Measurements from ENCODE around the gene PICALM. TPM values are rescaled to one million over a fixed set of nuclear protein-coding genes. Genes with fewer than 3 reads are reported as not detected.

Gene PICALM
- total and polyA plus RNA-seq, 2 of the 4 experiments (the other 2 are of a cell fraction), result 235 to 453 TPM

- ChIA-PET CTCF (no interaction called here), POLR2A (ENCODE audit: unreplicated experiment) (no interaction called here)
- no peak overlapping the region for H3K4ac ChIP-seq (ENCODE audit: low read depth, low read length)
- no peaks in the 10 kb centered on the region for H3K27me3 ChIP-seq (ENCODE audit: control insufficient read depth, insufficient read depth, low read length)
- H3K36me3 ChIP-seq (ENCODE audit: control insufficient read depth, insufficient read depth, low read length), result no peaks in the 10 kb centered on the region
- dilution Hi-C loops (cut with HindIII; ENCODE audit: low sequenced_read_pairs, unreplicated experiment) (no loop called here), in situ Hi-C loops (cut with MboI; ENCODE audit: low sequenced_read_pairs) (no loop called here), intact Hi-C loops (cut with micrococcal nuclease) (loop anchor here (10.0 kb wide), 1 partner anchor 207 kb away; the partner anchor contains the start of gene CCDC83)
- no peak overlapping the region for H2AK9ac ChIP-seq (replicated peaks; ENCODE audit: low read depth, low read length, poor library complexity)
- no peak for TF ChIP-seq FOS (IDR thresholded peaks at IDR 0.05; ENCODE audit: low read depth, low read length)
- TF ChIP-seq NFE2L2 (IDR thresholded peaks at IDR 0.05; ENCODE audit: low read depth, low read length), result no peak
- TF ChIP-seq POLR2A (IDR thresholded peaks at IDR 0.05; ENCODE audit: low read depth, low read length), result no peak
- no peak for TF ChIP-seq MAFK (IDR thresholded peaks at IDR 0.05; ENCODE audit: low read depth, low read length)
- no peak for TF ChIP-seq MXI1 (IDR thresholded peaks at IDR 0.05; ENCODE audit: borderline replicate concordance, low read depth, low read length)
- TF ChIP-seq BHLHE40 (IDR thresholded peaks at IDR 0.05; ENCODE audit: low read depth, low read length), result no peak
- no peak for TF ChIP-seq RCOR1 (IDR thresholded peaks at IDR 0.05; ENCODE audit: insufficient replicate concordance, low read length)
- no peak for TF ChIP-seq RAD21 (IDR thresholded peaks at IDR 0.05; ENCODE audit: low read length)
- no peak for TF ChIP-seq ELK1 (IDR thresholded peaks at IDR 0.05; ENCODE audit: borderline replicate concordance, low read depth, low read length)
- no peak for TF ChIP-seq RFX5 (IDR thresholded peaks at IDR 0.05; ENCODE audit: low read depth, low read length)
- H2BK120ac ChIP-seq (ENCODE audit: low read depth, low read length), result no peak overlapping the region
- H3K4me2 ChIP-seq (ENCODE audit: low read depth, low read length), result no peak overlapping the region
- no peak overlapping the region for H4K5ac ChIP-seq (ENCODE audit: low read depth, low read length)
- no peak overlapping the region for H3K18ac ChIP-seq (ENCODE audit: low read depth, low read length)
- H4K20me1 ChIP-seq (ENCODE audit: insufficient read depth, low read length), result peaks cover 99% of the 10 kb centered on the region
- H2BK20ac ChIP-seq (ENCODE audit: low read depth, low read length), result no peak overlapping the region
- H4K8ac ChIP-seq (ENCODE audit: low read depth in 2 of 2, low read length in 2 of 2), result no peak overlapping the region
- H3K79me1 ChIP-seq (ENCODE audit: low read depth in 1 of 2, low read length in 2 of 2), result peaks cover 0 to 13% of the 10 kb centered on the region in 2 experiments; a peak in 1 of 4 replicates
- no peak overlapping the region for H3K4me3 ChIP-seq (ENCODE audit: insufficient read depth, low read depth, low read length)
- no peak overlapping the region for H3K14ac ChIP-seq (replicated peaks; ENCODE audit: low read depth, low read length)
- H2BK15ac ChIP-seq (ENCODE audit: low read depth, low read length), result no peak overlapping the region
- ATAC-seq (ENCODE audit: low read depth) (no peak), DNase-seq (no peak)
- H3K9me1 ChIP-seq (ENCODE audit: insufficient read depth, low read length), result peaks cover 6% of the 10 kb centered on the region
- H2AK5ac ChIP-seq (ENCODE audit: low read depth, low read length), result no peak overlapping the region
- H4K91ac ChIP-seq (ENCODE audit: insufficient read depth, low read depth, low read length), result no peak overlapping the region
- H3K27ac ChIP-seq (ENCODE audit: insufficient read depth, low read length), result no peak overlapping the region
- H3K23ac ChIP-seq (ENCODE audit: low read depth, low read length), result peak overlapping the region; percentile 1; the same call in 1 of the 2 replicates
- H2AFZ ChIP-seq (replicated peaks; ENCODE audit: low read length, poor library complexity), result no peak overlapping the region
- no peak overlapping the region for H2BK5ac ChIP-seq (ENCODE audit: low read depth, low read length, poor library complexity, severe bottlenecking)
- BruUV-seq (replicated peaks), result no TSS peak
- 59% methylated on average over 4 of the region's 11 CpGs; no CpG with 5 or more reads in 1 of the 2 experiments for WGBS, 2 experiments (ENCODE audit: extremely low coverage in 2 of 2, insufficient read length in 1 of 2)
- H3K9ac ChIP-seq (ENCODE audit: low read depth, low read length), result no peak overlapping the region
- H3K4me1 ChIP-seq (ENCODE audit: control insufficient read depth, insufficient read depth, low read length), result peaks cover 9% of the 10 kb centered on the region
- no peaks in the 10 kb centered on the region for H3K9me3 ChIP-seq (ENCODE audit: control insufficient read depth, insufficient read depth, low read length)
- H3K56ac ChIP-seq (ENCODE audit: extremely low read depth, insufficient read depth, low read length), result no peak overlapping the region
Measured at GRCh38 chr11:86061483-86062205, 7.2 kb downstream of the PICALM start.

Measured in IMR-90 (cell line).